UCSD-AML1 (cell line): ENCODE results near the gene LEFTY2.
"Not testable (repeated sequence)": the region's sequence is repeated elsewhere in the genome, so short reads cannot be mapped to it uniquely, and the experiment has no call there.

Source experiments
- DNase-seq: peaks from one replicate; lab custom pipeline; 2025; ENCODE audit not compliant: unreplicated experiment; lab: John Stamatoyannopoulos, UW

The LEFTY2 gene

DNA sequence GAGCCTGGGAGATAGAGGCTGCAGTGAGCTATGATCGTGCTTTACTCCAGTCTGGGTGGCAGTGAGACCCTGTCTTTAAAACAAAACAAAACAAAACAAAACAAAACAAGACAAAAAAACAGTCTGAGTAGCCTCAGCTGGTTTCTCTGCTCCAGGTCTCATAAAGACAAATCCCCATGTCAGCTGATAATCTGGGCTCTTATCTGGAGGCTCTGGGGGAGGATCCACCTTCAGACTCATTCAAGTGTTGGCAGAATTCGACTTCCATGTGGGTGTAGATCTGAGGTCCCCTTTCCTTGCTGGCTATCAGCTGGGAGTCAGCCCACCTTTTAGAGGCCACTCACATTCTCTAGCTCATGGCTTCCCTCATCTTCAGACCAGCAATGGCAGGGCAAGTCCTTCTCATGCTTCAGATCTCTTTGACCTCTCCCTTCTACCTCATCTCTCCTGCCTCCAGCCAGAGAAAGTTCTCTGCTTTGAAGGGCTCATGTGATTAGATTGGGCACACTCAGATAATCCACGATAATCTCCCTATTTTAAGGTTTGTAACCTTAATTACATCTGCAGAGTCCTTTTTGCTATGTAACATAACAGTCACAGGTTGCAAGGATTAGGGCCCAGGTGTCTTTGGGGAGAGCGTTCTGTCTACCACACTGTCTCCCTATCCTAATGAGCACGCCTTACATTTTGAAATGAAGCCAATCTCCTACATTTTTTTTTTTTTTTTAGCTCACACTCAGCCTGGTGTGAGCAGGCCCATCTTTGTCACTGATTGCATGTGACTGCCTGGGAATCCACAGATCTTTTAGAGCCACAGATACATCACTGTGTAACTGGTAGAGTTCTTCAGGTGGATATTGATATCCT is 9.5 kb downstream of the LEFTY2 start:
- no peak for DNase-seq

DNA sequence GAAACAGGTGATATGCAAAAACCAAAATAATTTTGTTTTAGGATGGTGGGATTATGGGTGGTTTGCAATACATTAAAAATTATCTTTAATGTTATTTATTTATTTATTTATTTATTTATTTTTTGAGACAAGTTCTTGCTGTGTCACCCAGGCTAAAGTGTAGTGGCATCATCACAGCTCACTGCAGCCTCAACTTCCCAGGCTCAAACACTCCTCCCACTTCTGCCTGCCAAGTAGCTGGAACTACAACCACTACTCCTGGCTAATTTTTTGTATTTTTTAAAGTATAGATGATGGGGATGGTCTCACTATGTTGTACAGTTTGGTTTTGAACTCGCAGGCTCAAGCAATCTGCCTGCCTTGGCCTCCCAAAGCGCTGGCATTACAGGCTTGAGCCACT is 10.5 kb downstream of the LEFTY2 start:
- DNase-seq: no peak

DNA sequence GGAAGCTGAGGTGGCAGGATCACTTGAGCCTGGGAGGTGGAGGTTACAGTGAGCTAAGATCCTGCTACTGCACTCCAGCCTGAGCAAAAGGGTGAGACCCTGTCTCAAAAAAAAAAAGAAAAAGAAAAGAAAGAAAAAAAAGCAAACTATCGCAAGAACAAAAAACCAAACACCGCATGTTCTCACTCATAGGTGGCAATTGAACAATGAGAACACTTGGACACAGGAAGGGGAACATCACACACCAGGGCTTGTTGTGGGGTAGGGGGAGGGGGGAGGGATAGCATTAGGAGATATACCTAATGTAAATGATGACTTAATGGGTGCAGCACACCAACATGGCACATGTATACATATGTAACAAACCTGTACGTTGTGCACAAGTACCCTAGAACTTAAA is 11.6 kb downstream of the LEFTY2 start:
- not testable (repeated sequence) for DNase-seq

DNA sequence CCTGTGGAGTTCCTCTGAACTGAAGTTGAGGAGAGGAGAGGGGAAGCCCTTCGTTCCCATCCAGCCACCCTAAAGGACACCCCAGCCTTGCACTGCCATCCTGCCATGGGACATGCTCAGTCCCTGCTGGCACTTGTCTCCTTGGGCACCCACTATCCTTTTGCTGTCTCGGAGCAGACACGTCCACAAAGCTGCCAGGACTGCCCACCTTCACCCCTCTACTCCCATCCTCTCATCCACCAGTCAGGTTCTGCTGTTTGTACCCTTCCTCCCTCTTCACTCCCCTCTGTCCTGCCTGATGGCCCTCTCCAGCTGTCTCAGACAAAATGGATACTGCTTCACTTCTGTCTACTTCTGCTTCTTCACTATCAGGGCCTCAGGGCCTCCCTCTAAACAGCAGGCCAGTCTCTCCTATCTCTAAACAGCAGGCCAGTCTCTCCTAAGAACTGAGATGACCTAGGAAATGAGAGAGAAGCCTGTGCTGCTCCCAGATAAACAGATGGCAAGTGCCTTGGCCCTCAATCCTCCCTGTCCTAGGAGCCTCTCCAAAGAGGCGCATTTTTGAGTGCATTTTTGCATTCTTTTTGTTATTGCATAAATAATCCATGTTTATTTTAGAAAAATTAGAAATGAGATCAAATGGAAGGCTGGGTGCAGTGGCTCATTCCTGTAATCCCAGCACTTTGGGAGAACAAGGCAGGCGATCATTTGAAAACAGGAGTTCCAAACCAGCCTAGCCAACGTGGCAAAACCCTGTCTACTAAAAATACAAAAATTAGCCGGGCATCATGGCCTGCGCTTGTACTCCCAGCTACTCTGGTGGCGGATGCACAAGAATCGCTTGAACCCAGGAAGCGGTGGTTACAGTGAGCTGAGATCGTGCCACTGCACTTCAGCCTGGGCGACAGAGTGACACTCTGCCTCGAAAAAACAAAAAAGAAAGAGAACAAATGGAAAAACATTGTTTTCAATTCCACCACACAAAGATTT is 12.5 kb downstream of the LEFTY2 start:
- peak; percentile 43 for DNase-seq

DNA sequence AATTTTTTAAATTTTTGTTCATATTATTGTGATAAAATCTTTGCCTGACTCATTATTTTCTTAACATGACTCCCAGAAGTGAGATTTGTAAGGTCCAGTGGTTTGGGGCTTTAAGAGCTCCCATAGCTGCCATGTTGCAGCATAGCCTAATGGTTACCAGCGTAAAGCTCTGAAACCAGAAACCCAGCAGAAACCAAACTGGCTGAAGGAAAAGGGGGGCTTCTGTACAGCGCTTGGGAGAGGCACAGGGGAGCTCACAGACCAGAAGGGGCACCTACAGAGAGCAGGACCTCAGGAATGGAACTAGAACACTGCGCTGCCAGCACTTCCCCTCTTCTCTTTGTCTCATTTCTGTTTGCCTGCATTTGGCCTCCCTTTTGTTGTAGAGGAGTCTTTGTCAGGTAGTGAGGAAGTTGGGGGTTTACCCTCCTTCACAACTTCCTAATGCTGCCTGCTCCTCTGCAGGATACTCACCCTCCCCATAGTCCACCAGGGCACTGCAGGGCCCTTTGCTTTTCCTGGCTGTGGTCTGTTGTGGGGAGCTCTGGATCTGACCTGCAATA is 14.4 kb downstream of the LEFTY2 start:
- peak; percentile 72 for DNase-seq

DNA sequence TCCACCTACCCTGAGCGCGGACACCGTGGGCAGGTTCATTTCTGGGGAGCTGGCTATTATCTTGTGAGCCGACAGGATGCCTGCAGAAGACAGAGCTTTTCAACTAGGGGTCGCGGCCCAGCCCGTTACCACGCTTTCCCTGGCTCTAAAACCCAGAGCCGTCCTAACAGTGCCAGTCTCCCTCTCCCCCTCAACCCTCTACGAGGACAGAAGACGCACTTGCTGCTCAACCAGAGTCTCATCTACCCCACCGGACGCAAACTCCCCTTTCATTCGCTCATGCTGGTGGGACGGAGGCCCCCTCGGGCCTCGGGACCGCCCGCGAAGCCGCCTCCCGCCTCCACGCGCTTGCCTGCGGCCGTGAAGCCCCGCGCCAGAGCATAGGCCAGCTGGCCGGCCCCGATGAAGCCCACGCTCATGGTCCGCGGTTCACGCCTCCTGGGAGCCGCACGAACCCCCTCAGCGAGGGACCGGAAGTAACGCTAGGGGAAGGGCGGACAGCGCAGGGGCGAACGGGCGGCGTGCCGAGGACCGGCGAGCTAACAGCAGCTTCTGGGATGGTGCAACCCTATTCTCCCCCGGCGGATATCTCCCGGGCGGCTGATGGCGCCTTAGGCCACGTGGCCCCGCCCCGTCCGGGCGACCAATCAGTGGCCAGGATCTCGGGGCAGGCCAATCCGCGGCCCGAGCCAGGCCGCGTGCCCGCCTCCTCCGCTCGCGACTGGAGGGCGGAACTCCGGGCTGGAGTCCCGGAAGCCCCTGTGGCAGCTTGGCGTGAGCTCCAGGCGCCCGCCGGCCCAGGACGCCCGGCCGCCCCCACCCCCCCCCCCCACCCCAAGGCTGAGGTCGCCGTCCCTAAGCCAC is 17.1 kb downstream of the LEFTY2 start, which contains the start of gene PYCR2:
Gene PYCR2 (minus strand): TSS at position 559 of the 864 bp plus-strand sequence. CDS start 140 bp downstream, at position 419.
- peak; percentile 97 for DNase-seq

DNA sequence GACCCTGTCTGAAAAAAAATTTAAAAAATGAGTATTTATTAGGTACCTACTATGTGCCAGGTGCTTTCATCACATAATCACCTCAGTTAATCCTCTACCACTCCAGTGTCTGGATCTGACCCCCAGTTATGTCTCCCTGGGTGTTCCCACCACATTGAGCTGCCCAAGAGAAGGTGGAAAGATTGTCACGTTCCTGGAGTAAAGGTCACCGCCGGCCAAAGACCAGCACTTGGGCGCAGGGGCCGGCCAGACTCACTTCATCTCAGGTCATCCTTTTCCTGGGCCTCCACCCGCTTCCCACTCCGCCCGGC is 17.7 kb downstream of the LEFTY2 start:
- DNase-seq: no peak

DNA sequence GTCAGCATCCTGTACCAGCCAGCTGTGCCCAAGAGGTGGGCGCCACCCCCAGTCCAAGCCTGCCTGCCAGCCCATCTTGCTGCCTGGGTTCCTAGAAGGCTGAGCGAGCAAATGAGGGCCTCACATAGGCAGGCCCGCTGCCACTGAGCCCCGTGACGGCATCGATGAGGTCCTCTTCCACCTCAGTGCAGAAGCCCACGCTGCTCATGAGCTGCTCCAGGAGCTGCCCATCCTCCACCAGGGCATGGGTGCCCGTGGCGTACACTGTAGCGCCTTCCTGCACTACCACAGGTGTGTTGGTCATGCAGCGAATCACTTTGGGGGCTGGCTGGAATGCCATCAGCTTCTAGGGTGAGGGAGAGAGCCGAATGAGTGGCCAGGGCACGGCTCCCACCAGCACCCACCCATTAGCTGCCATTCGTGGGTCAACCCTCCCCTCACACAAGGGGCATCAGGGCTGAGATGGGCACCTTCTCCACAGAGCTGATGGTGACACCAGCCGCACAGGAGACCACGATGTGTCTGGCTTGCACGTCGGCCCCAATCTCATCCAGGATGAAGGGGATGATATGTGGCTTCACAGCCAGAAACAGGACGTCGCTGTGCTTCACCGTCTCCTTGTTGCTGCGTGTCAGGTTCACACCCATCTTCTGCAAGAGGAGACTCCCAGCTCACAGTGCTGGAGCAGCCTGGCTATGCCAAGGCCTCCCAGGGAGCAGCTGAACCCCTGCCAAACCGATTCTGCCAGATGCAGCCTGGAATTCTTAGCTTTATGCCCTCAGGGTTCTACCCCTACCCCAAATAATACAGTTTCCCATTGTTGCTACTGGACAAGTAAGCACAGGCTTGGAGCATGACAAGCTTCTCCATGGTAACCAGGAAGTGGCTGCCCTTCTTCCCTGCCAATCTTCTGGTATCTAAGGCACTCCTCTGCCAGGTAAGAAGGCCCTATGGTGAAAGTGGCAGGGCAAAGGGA is 19.0 kb downstream of the LEFTY2 start:
- no peak for DNase-seq

DNA sequence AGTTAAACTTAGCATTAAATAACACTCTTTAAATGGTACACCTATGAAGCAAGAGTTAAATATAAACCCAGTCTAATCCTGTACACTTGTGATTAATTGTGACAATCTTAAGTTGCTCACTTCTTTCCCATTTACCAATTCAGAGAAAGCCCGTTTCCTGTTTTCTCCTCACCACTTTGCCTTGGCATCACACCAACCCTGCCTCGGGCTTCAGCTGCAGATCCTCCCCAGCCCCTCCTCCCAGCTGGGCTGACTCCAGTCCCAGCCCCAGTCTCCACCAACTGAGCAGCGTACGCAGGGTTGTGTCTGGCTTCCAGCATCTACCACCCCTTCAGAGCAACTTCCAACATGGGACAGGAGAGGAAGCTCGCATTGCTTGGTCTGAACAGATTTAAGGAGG is 21.1 kb downstream of the LEFTY2 start:
- DNase-seq: no peak

DNA sequence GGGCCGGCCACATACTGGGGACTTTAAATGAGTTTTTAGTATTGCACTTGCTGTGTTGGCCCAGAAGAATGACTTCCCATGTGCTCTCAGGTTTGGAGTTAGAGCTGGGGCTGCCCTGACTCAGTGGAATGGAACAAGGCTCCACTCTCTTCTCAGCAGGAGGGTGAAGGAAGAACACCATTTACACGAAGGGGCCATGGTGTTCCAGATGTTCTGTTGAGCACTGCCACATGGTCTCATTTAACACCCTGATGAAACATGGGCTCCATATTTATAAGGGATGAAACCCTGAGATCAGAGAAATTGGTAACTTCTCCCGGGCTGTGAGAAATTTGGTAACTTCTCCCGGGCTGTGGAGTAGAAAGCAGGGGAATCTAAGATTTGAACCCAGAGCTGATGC is 22.7 kb downstream of the LEFTY2 start:
- DNase-seq: no peak

DNA sequence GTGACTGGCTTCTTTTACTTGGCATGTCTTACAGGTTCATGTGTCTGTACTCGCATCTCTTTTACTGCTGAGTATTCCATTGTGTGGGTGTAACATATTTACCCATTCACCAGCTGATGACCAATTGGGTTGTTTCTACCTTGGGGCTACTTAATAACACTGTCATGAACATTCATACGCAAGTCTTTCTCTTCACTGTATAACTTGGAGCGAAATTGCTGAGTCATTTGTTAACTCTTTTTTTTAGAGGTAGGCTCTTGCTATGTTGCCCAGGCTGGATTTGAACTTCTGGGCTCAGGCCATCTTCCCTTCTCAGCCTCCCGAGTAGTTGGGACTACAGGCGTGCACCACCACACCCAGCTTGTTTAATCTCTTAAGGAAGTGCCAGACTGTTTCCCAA is 23.5 kb downstream of the LEFTY2 start:
- DNase-seq: no peak

DNA sequence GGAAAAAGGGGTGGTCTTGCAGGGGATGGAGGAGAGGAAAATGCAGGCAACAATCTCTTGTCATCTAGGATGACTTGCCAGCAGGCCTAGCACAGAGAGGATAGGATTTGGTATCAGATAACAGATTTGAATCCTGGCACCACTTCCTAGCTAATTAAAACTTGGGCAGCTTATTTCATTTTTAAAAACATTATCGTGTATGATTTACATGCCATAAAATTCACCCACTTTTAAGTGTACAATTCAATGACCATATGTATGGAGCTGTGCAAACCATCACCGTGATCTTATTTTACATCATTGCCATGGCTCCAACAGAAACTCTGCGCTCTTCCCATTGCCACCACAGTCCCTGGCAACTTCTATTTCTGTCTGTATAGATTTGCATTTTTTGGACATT is 23.9 kb downstream of the LEFTY2 start:
- no peak for DNase-seq

DNA sequence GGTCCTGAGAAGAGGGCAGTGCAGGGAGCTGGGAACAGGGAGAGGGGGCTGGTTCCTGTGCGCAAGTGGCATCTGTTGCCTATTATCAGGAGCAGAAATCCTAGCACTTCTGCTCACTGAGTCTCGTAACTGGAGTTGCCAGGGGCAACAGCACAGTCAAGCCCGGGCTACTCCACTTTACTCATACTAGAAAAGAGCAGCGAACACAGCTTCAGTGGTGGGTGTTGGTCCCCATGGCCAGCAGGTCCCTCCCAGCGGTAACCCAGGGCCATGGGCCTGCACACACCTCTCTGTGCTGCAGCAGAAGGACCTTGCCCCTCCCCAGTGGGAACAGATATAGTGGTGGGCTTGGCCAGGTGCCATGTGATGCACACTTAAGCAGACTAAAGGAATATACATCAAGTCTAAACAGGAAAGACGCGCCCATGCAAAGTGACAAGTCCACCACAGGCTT is 25.5 kb downstream of the LEFTY2 start:
- no peak for DNase-seq

DNA sequence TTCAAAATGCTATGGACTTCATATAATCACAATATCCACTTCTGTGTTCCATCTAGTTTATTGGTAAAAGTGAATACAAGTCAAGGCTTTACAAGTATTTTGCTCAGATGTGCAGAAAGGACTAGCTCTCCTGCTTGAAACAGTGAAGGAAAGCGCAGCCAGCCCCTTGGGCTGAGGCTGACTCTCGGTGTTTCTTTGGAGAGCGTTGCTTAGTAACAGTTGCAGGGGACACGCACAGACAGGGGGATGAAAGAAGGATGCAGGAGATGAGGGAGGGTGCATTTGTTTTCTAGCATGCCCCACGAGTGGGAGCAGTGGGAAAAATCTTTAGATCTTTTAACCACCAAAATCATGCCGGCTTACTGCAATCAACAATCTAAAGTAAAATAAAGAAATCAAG is 26.1 kb downstream of the LEFTY2 start:
- DNase-seq: no peak

DNA sequence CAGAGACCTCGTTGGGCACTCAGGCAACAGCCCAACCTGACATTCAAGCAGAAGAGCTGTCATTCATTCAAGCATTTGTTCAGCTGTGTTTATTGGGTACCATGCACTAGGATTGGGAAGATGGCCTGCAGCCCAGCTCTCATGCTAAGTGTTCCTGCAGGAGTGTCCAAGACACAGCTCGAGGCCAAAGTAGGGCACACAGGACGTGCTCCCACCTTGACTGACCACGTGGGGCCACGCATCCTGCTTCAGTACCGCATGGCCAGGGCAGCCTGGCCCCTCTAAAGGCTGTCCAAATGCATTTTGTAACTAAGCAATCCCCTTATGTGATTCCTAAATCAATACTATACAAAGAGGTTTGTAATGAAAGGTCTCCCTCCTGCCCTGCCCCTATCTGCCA is 26.6 kb downstream of the LEFTY2 start:
- DNase-seq: no peak

DNA sequence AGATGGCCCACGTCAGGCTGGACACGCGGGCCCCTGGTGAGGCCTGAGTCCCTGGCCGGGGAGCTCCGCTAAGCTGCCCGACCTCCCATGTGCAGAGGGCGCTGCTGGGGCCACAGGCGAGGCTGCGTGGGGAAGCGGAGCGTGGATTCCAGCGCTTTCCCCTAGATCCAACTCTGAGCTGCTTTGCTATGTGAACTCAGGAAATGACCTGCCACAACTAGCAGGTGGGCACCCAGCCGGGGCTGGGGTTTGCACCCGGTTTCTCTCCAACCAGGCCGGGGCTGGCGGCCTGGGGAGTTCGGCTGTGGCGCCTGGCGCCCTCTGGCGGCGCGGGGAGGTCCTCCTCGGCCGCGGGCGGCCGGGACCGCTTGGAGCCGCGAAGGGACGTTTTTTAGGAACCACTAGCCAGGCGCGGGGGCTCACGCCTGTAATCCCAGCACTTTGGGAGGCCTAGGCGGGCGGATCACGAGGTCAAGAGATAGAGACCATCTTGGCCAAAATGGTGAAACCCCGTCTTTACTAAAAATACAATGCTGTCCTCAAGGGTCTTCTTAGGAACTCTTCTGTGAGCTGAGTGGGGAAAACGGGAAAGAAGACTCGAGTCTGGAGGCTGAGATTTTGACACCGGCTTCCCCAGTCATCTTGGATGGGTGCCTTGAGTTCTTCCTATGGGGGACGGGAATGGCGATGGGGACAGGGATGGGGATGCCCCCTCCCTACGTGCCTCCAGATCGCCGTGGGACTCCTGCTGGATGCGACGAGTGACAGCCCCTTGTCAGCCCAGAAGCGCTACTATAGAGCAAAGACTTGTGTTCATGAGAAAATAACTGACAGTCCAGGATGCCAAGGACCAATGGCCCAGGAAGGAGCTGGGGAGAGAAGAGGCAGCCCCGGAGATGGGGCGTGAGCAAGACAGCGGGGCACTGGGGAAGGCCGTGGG is 29.6 kb downstream of the LEFTY2 start:
- no peak for DNase-seq

DNA sequence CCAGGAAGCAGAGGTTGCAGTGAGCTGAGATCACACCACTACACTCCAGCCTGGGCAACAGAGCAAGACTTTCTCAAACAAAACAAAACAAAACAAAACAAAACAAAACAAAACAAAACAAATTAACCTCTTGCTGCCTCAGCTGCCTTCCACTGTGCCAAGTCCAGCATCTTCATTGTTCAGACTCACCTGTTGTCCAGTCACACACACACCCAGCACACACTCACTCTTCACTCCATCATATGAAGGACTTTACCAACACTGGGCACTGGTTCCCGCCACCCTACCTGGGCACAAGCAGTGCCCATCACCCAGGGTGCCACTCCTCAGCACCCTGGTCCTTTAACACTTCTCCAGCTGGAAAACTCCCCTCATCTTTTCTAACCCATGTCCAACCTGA is 31.5 kb downstream of the LEFTY2 start:
- DNase-seq: no peak

DNA sequence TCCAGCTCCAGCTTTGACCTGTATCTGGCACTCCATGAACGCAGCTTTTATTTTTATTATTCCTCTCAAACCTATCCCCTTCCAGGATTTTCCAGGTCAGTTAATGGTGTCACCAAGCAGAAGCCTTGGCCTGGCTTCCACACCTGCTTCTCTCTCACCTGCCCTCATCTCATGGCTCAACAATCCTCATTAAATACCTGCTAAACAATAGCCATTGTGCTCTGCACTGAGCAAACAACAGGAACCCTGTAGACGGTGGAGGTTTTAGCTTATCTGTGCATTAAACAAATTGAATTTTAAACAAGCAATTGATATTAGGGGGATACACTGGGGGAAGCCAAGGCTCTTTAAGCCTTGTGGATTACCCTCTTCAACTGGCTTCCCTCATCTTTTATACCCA is 32.2 kb downstream of the LEFTY2 start:
- DNase-seq: no peak
